Measurements from ENCODE around the gene PARP9. TPM values are rescaled to one million over a fixed set of nuclear protein-coding genes. Genes with fewer than 3 reads are reported as not detected.

Gene PARP9
- total and polyA plus RNA-seq, 2 of the 4 experiments (the other 2 are of a cell fraction): 6.7 to 7.7 TPM

GRCh38 chr3:122519693-122520092 is 44.4 kb downstream of the PARP9 start:
- dilution Hi-C loops (cut with HindIII; ENCODE audit: low sequenced_read_pairs, unreplicated experiment) (no loop called here), in situ Hi-C loops (cut with MboI; ENCODE audit: low sequenced_read_pairs) (no loop called here), intact Hi-C loops (cut with micrococcal nuclease) (no loop called here)
- Histone ChIP-seq H3K9me3 (ENCODE audit: control insufficient read depth, insufficient read depth, low read length) (no peaks in the 10 kb centered on the region), H3K4me1 (ENCODE audit: control insufficient read depth, insufficient read depth, low read length) (no peaks in the 10 kb centered on the region), H3K9me1 (ENCODE audit: insufficient read depth, low read length) (peaks cover 4% of the 10 kb centered on the region), H3K36me3 (ENCODE audit: control insufficient read depth, insufficient read depth, low read length) (no peaks in the 10 kb centered on the region), H3K27me3 (ENCODE audit: control insufficient read depth, insufficient read depth, low read length) (no peaks in the 10 kb centered on the region), H2AFZ (replicated peaks; ENCODE audit: low read length, poor library complexity) (no peak overlapping the region), H2AK5ac (ENCODE audit: low read depth, low read length) (no peak overlapping the region), H2BK20ac (ENCODE audit: low read depth, low read length) (no peak overlapping the region), H3K4me2 (ENCODE audit: low read depth, low read length) (no peak overlapping the region), H4K5ac (ENCODE audit: low read depth, low read length) (no peak overlapping the region), H4K91ac (ENCODE audit: insufficient read depth, low read depth, low read length) (no peak overlapping the region), H3K27ac (ENCODE audit: insufficient read depth, low read length) (no peak overlapping the region), H2BK15ac (ENCODE audit: low read depth, low read length) (no peak overlapping the region), H4K8ac (ENCODE audit: low read depth in 2 of 2, low read length in 2 of 2) (no peak overlapping the region), H3K79me1 (ENCODE audit: low read depth in 1 of 2, low read length in 2 of 2) (0 out of 4 replicates have a peak, but pooled peaks cover 0 to 3% of the 10 kb centered on the region in 2 experiments), H3K4me3 (ENCODE audit: insufficient read depth, low read depth, low read length) (no peak overlapping the region), H4K20me1 (ENCODE audit: insufficient read depth, low read length) (peaks cover under 1% of the 10 kb centered on the region), H3K23ac (ENCODE audit: low read depth, low read length) (no peak overlapping the region), H3K4ac (ENCODE audit: low read depth, low read length) (no peak overlapping the region), H3K9ac (ENCODE audit: low read depth, low read length) (no peak overlapping the region), H2BK5ac (ENCODE audit: low read depth, low read length, poor library complexity, severe bottlenecking) (no peak overlapping the region), H3K18ac (ENCODE audit: low read depth, low read length) (no peak overlapping the region), H2AK9ac (replicated peaks; ENCODE audit: low read depth, low read length, poor library complexity) (no peak overlapping the region), H3K56ac (ENCODE audit: extremely low read depth, insufficient read depth, low read length) (no peak overlapping the region), H2BK120ac (ENCODE audit: low read depth, low read length) (no peak overlapping the region), H3K14ac (replicated peaks; ENCODE audit: low read depth, low read length) (no peak overlapping the region; the same call in 1 of the 2 replicates)
- ATAC-seq (ENCODE audit: low read depth) (no peak), DNase-seq (no peak)
- ChIA-PET CTCF (no interaction called here), POLR2A (ENCODE audit: unreplicated experiment) (no interaction called here)
- BruUV-seq (replicated peaks): no TSS peak
- TF ChIP-seq SMC3 (IDR thresholded peaks at IDR 0.05; ENCODE audit: low read depth, low read length) (no peak), MAZ (IDR thresholded peaks at IDR 0.05; ENCODE audit: borderline replicate concordance, low read depth, low read length) (no peak), RFX5 (IDR thresholded peaks at IDR 0.05; ENCODE audit: low read depth, low read length) (no peak), CEBPB (IDR thresholded peaks at IDR 0.05; ENCODE audit: low read depth, low read length) (peak; percentile 70; the same call in 1 of the 2 replicates), CTCF (conservative IDR thresholded peaks at IDR 0.05; ENCODE audit: low read depth, low read length) (no peak)

Data from IMR-90 (cell line).